HG03064 (cell line): Measurements from ENCODE around the gene CALML6.

ENCODE experiments used
- ATAC-seq: cut with Tn5 transposase; IDR thresholded peaks from one replicate; pipeline ENCODE4 v1.9.1; 2021; ENCODE audit warnings: low read depth; ENCODE audit not compliant: unreplicated experiment

CALML6 gene

GRCh38 chr1:1960480-1961196 lies 45.6 kb downstream of the CALML6 start:
- no peak for ATAC-seq

- no peak for ATAC-seq
These were observed 47.7 kb downstream of the CALML6 start for GRCh38 chr1:1962752-1963151.

- no peak for ATAC-seq
These were observed 48.5 kb downstream of the CALML6 start for GRCh38 chr1:1963570-1963969.

GRCh38 chr1:1964811-1965210 lies 49.8 kb downstream of the CALML6 start:
- ATAC-seq: no peak

- no peak for ATAC-seq
These were observed 50.5 kb downstream of the CALML6 start for GRCh38 chr1:1965546-1965945.

- no peak for ATAC-seq
These were observed 51.1 kb downstream of the CALML6 start for GRCh38 chr1:1966071-1966740.
